Measurements from ENCODE around the gene DNAJC8. TPM values are rescaled to one million over a fixed set of nuclear protein-coding genes. Genes with fewer than 3 reads are reported as not detected.

Gene DNAJC8
- total and polyA plus RNA-seq, 10 of the 15 experiments (the other 5 are each of a cell fraction or from before 2014, with no cell fraction given), result 91.2 to 296 (median 152) TPM

- no peak for FAIRE-seq
Measured at GRCh38 chr1:28281608-28282425, 49.0 kb upstream of the DNAJC8 start.

More at GRCh38 chr1:28281608-28282425, 49.0 kb upstream of the DNAJC8 start:
- CTCF ChIA-PET, result no interaction called here
- RAD21 ChIA-PET (ENCODE audit: unreplicated experiment), result no interaction called here
- H4K20me1 ChIP-seq (ENCODE audit: control insufficient read depth, insufficient read depth), result no peaks in the 10 kb centered on the region
- DNase-seq (ENCODE audit: low read depth, low spot score) (no peak), ATAC-seq (no peak)
- no peak overlapping the region for H3K9ac ChIP-seq (ENCODE audit: control insufficient read depth, insufficient read depth, low read length)
- 87% methylated on average over 14 of the region's 14 CpGs for WGBS (ENCODE audit: insufficient coverage, insufficient replicate concordance, low lambda C conversion rate, missing lambda C conversion rate)
- H3K4me2 ChIP-seq (ENCODE audit: control insufficient read depth, insufficient read depth), result no peak overlapping the region
- in situ Hi-C loops (cut with MboI) (no loop called here), intact Hi-C loops (cut with micrococcal nuclease; ENCODE audit: unreplicated experiment) (no loop called here)
- H3K79me2 ChIP-seq (ENCODE audit: control insufficient read depth, insufficient read depth, low read length), result no peaks in the 10 kb centered on the region
- peaks cover 11 to 15% of the 10 kb centered on the region in 2 experiments; a peak in 3 of 4 replicates for H3K36me3 ChIP-seq (ENCODE audit: control insufficient read depth in 2 of 2, insufficient read depth in 2 of 2, low read length in 1 of 2)
- no peak overlapping the region for H3K4me3 ChIP-seq
- no peak for TF ChIP-seq ZNF687 (IDR thresholded peaks at IDR 0.05)
- 0 out of 2 replicates have a peak, but pooled peaks have one; percentile 2 for TF ChIP-seq POLR2A (IDR thresholded peaks at IDR 0.05; ENCODE audit: low read depth, low read length)
- no peaks in the 10 kb centered on the region for H3K4me1 ChIP-seq (ENCODE audit: control insufficient read depth, insufficient read depth, low read length)
- no peaks in the 10 kb centered on the region for H3K9me3 ChIP-seq (replicated peaks; ENCODE audit: control insufficient read depth, insufficient read depth, low read length)
- no peak overlapping the region for H3K27ac ChIP-seq (ENCODE audit: control insufficient read depth, insufficient read depth)
- TSS peak; percentile 66 for BruUV-seq (replicated peaks)
- POLR2A ChIA-PET, result interaction anchor here (0.5 kb wide), 1 partner anchor 11 kb away, joined by 4 read pairs; no protein-coding TSS in a partner anchor
- SMC1A ChIA-PET (ENCODE audit: uncharacterized antibody, unreplicated experiment), result no interaction called here
- no peaks in the 10 kb centered on the region for H3K27me3 ChIP-seq (replicated peaks in 1 of 2; ENCODE audit: control insufficient read depth in 2 of 2, insufficient read depth in 2 of 2, low read length in 1 of 2)
- no peak overlapping the region for H2AFZ ChIP-seq (ENCODE audit: control insufficient read depth, low read depth, low read length)

Measured in GM12878 (cell line).